ENCODE measurements around the gene CROCC2.

Gene CROCC2

GRCh38 chr2:240959941-240960308 lies 53.8 kb downstream of the CROCC2 start:
- DNase-seq = no peak

GRCh38 chr2:240960309-240960970 lies 54.3 kb downstream of the CROCC2 start:
- DNase-seq = no peak

- no peak for DNase-seq
These were observed 55.1 kb downstream of the CROCC2 start for GRCh38 chr2:240960971-240961876.

- DNase-seq = no peak
These were observed 55.8 kb downstream of the CROCC2 start for GRCh38 chr2:240961910-240962299.

- no peak for DNase-seq
These were observed 56.3 kb downstream of the CROCC2 start for GRCh38 chr2:240962300-240963064.

- DNase-seq = no peak
These were observed 57.1 kb downstream of the CROCC2 start for GRCh38 chr2:240963065-240963867.

- DNase-seq = no peak
These were observed 58.0 kb downstream of the CROCC2 start for GRCh38 chr2:240963868-240964703.

- DNase-seq = no peak
These were observed 58.7 kb downstream of the CROCC2 start for GRCh38 chr2:240964704-240965295.

- DNase-seq = no peak
These were observed 59.3 kb downstream of the CROCC2 start for GRCh38 chr2:240965296-240965904.

GRCh38 chr2:240965905-240966456 lies 59.8 kb downstream of the CROCC2 start:
- DNase-seq = no peak

- no peak for DNase-seq
These were observed 60.3 kb downstream of the CROCC2 start for GRCh38 chr2:240966457-240966905.

GRCh38 chr2:240966906-240967680 lies 61.0 kb downstream of the CROCC2 start:
- DNase-seq = no peak

GRCh38 chr2:240967681-240968621 lies 61.8 kb downstream of the CROCC2 start:
- no peak for DNase-seq

GRCh38 chr2:240968731-240969624 lies 62.8 kb downstream of the CROCC2 start:
- no peak for DNase-seq

GRCh38 chr2:240970104-240970503 lies 64.0 kb downstream of the CROCC2 start:
- no peak for DNase-seq

- DNase-seq = no peak
These were observed 64.7 kb downstream of the CROCC2 start for GRCh38 chr2:240970816-240971215.

- no peak for DNase-seq
These were observed 66.1 kb downstream of the CROCC2 start for GRCh38 chr2:240972201-240972600.

Data from activated CD4-positive, alpha-beta T cell treated with anti-CD3 and anti-CD28 coated beads for 48 hours (primary cell).